T1000 (cell line): ENCODE measurements around the gene TAP2.
"Not testable (repeated sequence)": the region's sequence is repeated elsewhere in the genome, so short reads cannot be mapped to it uniquely, and the experiment has no call there.

ENCODE experiments used
- DNase-seq: peaks from one replicate; lab custom pipeline; 2025; ENCODE audit warnings: mixed read lengths; lab: John Stamatoyannopoulos, UW

Gene TAP2

DNA sequence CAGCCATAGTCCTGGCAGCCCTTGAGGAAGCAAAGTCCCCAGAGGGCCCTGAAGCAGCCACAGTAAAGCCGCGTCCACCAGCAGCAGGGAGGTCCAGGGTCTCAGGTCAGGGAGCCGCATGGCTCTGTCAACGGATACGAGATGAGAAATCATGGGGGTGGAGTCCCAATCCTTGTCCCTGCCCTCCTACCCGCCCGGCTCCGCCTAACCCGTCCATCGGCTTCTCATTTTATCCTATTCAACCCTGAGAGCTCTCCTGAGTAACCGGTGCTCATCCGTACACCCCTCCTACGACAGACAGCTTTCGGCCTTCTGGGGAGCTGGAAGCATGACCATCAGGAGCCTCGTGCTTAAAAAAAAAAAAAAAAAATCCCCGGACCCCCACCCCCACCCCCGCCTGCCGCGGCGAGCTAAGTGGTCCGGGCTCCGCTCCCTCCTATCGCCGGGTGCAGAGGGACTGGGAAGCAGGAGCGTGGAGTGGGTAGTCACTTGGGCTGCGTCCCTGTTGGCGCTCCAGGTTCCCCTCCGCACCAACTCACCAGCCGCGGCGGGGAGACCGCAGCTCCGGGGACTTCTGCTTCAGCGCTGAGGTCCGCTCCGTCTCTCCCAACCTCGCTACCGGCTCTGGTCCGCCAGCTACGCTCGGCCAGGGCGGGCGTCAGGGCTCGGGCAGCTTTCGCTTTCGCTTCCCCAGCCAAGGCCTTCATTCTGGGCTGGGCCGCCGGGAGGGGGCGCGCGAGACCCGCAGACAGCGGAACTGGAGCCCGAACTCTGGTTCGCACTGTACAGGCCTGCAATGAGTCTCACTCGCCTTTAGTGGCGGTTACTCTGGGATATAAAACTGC, at the start of gene TAP2:
Gene TAP2, minus strand, starts transcription at position 626 of the 845 bp plus-strand sequence. Its CDS starts 506 bp downstream, at position 120.
- DNase-seq = peak; percentile 92

GRCh38 chr6:32887616-32888015, 49.1 kb upstream of the TAP2 start:
- no peak for DNase-seq

GRCh38 chr6:32886681-32887383, 48.3 kb upstream of the TAP2 start:
- DNase-seq = no peak

DNA sequence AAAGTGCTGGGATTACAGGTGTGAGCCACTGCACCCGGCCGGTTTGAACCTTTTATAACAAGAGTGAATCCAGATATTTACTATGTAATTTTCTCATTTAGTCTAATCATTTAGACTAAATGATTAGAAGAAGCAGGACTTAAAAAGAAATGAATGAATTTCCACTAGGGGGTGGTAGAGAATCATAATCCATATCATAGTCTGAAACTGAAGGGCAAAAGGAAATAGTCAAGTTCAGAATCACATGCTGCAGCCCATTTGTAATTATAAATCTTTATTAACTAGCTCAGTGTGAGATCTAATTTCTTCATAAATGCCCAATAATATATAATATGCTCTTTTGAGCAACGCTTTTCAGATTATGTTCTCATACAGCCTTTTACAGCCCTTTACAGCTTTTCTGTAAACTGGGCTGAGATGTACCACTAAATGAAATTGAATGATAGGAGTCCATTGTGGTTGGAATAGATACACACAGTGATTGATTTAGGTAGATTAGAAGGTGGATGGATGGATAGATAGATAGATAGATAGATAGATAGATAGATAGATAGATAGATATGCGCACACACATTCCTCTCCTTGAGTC, 47.3 kb upstream of the TAP2 start:
- DNase-seq = no peak

GRCh38 chr6:32883789-32884188, 45.2 kb upstream of the TAP2 start:
- DNase-seq = no peak

GRCh38 chr6:32882879-32883250, 44.3 kb upstream of the TAP2 start:
- no peak for DNase-seq

GRCh38 chr6:32880962-32881361, 42.4 kb upstream of the TAP2 start:
- DNase-seq = not testable (repeated sequence)

DNA sequence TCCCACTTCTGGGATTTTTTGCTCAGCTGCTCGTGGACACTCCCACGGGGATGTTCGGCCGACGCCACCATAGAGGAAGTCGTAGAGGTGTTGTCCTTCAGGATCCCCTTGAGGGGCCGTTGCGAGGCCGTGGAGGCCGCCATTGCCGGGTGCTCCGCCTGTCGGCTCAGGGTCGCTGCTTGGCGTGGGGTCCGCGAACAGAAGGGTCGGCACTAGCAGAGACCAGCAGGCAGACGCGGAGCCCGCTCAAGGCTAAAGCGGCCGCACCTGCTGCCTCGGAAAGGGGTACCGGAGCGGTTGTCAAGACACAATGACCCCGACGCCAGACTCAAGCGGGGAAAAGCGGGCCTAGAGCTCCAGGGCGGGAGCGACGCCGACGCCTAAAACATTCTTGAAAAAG, 41.2 kb upstream of the TAP2 start:
- DNase-seq = no peak

DNA sequence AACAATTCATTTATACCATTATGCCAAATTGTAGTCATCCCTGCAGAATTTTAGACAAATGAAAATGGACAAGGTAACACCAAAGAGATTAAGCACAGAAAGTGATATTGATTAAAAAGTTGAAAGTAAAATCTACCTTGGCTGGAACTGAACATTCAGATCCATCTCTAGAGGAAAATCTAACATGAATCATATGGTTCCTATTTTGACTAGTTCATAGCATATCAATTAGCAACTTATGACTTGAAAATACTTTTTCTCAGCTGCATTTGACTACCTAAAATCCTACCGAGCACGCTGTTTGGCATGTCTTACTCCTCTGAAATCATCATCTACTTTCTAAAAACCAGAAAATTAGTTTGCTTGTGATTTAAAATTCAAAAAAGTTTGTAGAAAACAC, 38.1 kb upstream of the TAP2 start:
- no peak for DNase-seq

DNA sequence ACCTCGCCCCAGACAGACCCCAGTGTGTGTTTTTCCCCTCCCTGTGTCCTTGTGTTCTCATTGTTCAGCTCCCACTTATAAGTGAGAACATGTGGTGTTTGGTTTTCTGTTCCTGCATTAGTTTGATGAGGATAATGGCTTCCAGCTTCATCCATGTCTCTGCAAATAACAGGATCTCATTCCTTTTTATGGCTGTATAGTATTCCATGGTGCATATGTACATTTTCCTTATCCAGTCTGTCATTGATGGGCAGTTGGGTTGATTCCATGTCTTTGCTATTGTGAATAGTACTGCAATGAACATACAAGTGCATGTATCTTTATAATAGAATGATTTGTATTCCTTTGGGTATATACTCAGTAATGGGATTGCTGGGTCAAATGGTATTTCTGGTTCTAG, 35.4 kb upstream of the TAP2 start:
- DNase-seq = not testable (repeated sequence)

DNA sequence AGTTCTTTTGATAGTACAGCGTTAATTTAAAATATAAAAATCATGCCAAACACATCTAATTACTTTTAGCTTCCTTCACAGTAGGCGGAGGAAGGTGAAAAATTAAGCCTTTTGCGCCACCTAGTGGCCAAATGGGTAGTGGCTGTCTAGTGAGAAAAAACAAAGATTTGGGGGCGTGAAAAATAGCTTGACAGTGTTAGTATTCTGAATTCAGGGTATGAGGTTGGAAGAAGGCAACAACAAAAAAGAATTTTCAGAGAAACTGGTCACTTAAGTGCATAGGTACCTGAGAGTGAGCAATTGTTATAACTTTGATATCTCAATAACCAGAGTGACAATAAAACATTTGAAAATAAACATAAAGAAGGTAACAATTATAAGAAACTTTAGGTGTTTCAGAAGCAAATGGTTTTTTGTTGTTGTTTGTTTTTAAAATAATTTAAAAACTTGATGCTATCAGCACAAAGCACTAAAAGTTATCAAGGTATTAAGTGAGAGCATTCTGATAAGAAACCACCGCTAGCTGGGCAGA, 29.8 kb upstream of the TAP2 start:
- peak; percentile 39 for DNase-seq

DNA sequence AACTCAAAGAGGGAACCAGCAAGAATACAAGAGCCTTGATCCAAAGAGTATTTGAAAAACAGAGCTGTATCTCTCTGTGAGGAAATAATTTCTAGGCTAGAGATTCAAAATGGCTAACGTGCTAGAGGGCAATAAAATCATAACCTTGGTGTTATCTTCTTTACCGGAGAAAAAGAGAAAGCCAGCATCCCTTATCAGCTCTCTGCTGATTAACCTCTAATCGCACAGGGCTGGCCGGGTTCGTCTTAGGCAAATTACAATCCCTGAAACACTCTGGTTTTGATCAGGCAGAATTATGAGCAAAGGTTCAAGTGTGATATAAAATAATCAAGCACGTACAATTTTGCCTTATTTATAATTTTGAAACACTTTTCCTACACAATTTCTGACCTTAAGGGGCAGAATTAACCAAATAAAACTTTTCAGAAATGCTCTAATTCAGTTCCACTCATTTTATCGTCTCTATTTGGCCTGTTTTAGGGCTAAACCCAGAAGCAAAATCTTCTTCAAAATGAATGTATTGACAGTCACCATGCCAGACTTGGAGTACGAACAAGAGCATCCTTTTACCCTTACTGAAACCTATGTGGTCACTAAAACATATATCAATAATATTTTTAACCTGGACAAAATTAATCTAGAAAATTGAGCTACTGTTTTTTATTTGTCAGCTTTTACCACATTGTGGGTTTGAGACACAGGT, 29.2 kb upstream of the TAP2 start:
- DNase-seq = no peak

- no peak for DNase-seq
Measured at GRCh38 chr6:32867022-32867477, 28.5 kb upstream of the TAP2 start.

DNA sequence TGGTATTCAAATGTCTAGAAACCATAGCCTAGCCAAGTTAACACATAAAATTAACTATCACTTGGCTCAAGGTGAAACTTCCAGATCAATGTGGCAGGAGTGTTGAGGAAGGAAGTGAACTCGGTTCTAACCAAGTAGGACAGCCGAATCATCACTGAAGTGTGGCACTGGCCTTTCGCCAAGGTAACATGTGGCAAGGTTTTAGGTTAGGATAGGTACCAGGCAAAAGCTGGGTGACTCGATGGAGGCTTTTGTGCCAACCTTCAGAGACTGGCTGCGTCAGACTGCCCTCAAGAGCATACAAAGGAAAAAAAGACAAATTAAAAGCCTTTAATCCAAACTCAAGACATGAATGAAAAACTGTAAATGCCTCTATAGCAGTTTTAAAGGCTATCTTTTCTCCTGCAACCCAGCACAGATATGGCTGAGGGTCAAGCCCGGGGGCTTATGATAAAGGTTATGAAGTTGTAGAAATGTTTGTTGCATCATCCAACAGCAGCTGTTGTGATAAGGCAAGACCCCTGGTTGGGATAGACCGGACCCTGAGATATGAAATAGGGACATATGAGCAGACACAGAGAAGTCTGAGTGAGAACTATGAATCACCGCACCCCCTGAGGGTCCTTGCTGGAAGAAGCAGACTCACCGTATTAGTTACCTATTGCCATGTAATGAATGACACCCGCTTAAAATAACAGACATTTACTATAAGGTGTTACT, 27.3 kb upstream of the TAP2 start:
- no peak for DNase-seq

GRCh38 chr6:32862725-32863124, 24.2 kb upstream of the TAP2 start:
- DNase-seq = no peak

DNA sequence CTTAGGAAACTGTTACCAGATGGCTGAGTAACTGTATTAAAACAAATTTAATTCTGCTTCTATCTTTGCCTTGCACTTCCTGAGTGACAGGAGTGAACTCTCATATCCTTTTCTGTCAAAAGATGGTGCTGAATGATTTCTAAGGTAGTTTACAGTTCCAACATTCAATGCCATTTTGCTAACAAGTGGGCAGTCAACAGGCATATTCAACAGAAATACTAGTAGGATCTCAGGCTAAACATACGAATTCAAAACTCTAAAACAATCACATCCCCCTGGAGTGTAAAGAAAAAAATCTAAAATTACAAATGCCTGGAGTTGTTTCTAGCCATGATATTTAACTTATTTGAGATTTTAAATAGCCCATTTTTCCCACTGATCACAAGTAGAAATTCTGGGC, 22.1 kb upstream of the TAP2 start:
- DNase-seq = no peak

DNA sequence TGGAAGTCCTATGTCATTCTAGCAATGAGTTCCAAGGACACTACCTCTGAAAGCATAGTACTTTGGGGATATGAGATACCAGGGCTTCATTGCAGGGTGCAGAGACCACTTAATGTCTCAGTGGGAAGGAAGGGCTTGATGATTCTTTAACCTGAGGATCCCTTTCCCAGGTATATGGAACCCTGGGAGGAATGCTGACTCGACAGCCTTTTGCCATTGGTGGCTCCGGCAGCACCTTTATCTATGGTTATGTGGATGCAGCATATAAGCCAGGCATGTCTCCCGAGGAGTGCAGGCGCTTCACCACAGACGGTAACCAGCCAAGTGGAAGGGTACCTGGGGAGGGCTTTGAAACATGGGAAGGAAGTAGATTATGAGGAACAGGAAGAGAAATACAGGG, 19.7 kb upstream of the TAP2 start:
- no peak for DNase-seq

DNA sequence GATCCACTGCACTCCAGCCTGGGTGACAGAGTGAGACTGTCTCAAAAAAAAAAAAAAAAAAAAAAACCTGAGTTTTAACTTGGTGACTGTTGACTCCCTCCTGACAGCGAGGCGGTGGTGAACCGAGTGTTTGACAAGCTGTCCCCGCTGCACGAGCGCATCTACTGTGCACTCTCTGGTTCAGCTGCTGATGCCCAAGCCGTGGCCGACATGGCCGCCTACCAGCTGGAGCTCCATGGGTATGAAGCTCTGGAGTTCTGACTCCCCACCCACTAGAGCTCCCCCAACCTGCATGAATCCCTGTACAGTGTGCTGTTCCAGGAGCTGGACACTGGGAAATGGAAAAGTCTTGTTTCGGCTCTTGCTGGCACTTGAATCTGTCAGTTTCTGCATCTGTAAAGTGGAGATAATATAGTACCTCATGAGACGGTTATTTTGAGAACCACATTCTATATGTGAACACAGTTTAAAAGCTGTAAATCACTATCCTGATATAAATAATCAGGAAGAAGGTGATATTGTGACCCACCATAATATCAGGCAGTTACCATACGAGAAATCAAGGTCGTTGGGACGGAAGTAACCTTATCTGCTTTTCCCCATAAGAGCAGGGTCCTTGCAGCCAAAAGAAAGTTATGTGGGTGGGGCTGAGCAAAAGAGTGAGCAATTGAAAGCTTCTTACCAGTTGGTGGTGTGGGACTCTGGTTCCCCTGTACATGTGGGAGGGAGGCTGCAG, 18.8 kb upstream of the TAP2 start:
- DNase-seq = no peak

- no peak for DNase-seq
Measured at GRCh38 chr6:32855467-32856174, 17.1 kb upstream of the TAP2 start.
